MCF 10A (cell line): ENCODE data around the gene TRIM5. TPM values are rescaled to one million over a fixed set of nuclear protein-coding genes. Genes with fewer than 3 reads are reported as not detected.

Experiments
- BruUV-seq: library from RNA; stranded (reverse); fragments of 400-500 nt; replicated peaks from 2 replicates; lab custom pipeline; 2021; lab: Mats Ljungman, UMichigan
- CTCF ChIA-PET: fragments of 300-600 bp; sonication (Branson Sonifier 250); formaldehyde crosslinking; extraction: SDS; loops from one replicate; lab custom pipeline; 2021; ENCODE audit warnings: antibody characterized with exemption, inconsistent platforms; lab: Yijun Ruan, JAX
- POLR2A ChIA-PET: fragments of 300-600, 350-650 bp; sonication (Branson Sonifier 250); formaldehyde crosslinking; extraction: SDS; loops from one replicate; lab custom pipeline; 2020; ENCODE audit warnings: antibody characterized with exemption, inconsistent platforms; lab: Yijun Ruan, JAX
- DNase-seq: peaks from one replicate; pipeline ENCODE4 v3.0.0-alpha.2; 2018; ENCODE audit not compliant: unreplicated experiment
- H3K27ac Mint-ChIP-seq: one replicate; pipeline ENCODE4 v1.8.0; 2022; ENCODE audit warnings: mild to moderate bottlenecking, low read depth, mixed read lengths; ENCODE audit not compliant: unreplicated experiment
- H3K27me3 Mint-ChIP-seq: one replicate; pipeline ENCODE4 v1.8.0; 2022; ENCODE audit warnings: mixed read lengths; ENCODE audit not compliant: insufficient read depth, unreplicated experiment
- H3K36me3 Mint-ChIP-seq: one replicate; pipeline ENCODE4 v1.8.0; 2022; ENCODE audit warnings: mild to moderate bottlenecking, moderate library complexity, mixed read lengths; ENCODE audit not compliant: insufficient read depth, unreplicated experiment
- H3K4me1 Mint-ChIP-seq: one replicate; pipeline ENCODE4 v1.8.0; 2022; ENCODE audit warnings: mixed read lengths; ENCODE audit not compliant: insufficient read depth, unreplicated experiment
- H3K4me3 Mint-ChIP-seq: one replicate; pipeline ENCODE4 v1.8.0; 2022; ENCODE audit warnings: mild to moderate bottlenecking, moderate library complexity, mixed read lengths; ENCODE audit not compliant: unreplicated experiment
- H3K9me3 Mint-ChIP-seq: one replicate; pipeline ENCODE4 v1.8.0; 2022; ENCODE audit warnings: mixed read lengths; ENCODE audit not compliant: unreplicated experiment
- CTCF ChIP-seq: fragments of 200-600 bp; IDR thresholded peaks from one replicate; pipeline ENCODE4 v1.8.0; 2022; ENCODE audit warnings: antibody characterized with exemption, mild to moderate bottlenecking; ENCODE audit not compliant: unreplicated experiment
- intact Hi-C: fragments of 100-400 bp; cut with micrococcal nuclease; formaldehyde crosslinking; loops from 2 replicates; pipeline ENCODE4 v1.14.1; 2022
- total RNA-seq: library from RNA; stranded (reverse); gene quantifications from 2 replicates; pipeline ENCODE4 v1.2.3, GENCODE V29; 2022

The TRIM5 gene
- total RNA-seq, 1 experiment from 2014 or later, result 27.9 TPM

DNA sequence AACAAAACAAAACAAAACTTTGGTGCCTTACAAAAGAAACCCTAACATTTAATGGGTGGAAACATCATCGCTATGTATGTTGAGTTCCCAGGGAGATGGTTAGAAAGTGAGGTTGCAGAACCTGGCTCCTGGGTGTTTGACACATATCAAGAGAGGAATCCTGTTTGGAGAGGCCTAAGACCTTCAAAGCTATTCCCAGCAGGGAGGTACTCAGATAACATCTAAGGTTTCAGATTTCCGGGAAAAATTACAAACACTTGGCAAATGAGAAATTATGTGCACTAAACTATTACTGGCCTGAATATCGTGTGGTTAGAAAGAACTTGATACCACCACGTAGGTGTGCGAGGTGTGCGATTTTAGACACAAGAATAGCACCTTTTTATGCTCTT is 18.5 kb downstream of the TRIM5 start:
- H3K4me1 Mint-ChIP-seq, result no peaks in the 10 kb centered on the region
- ChIA-PET POLR2A (no interaction called here), CTCF (no interaction called here)
- no peak for TF ChIP-seq CTCF
- no peak overlapping the region for H3K4me3 Mint-ChIP-seq
- H3K9me3 Mint-ChIP-seq, result no peaks in the 10 kb centered on the region
- no TSS peak for BruUV-seq
- peaks cover 73% of the 10 kb centered on the region for H3K36me3 Mint-ChIP-seq
- intact Hi-C loops, result no loop called here
- no peaks in the 10 kb centered on the region for H3K27me3 Mint-ChIP-seq
- H3K27ac Mint-ChIP-seq, result no peak overlapping the region
- no peak for DNase-seq

- DNase-seq, result no peak
- BruUV-seq, result no TSS peak
- H3K4me3 Mint-ChIP-seq, result no peak overlapping the region
- H3K9me3 Mint-ChIP-seq, result no peaks in the 10 kb centered on the region
- H3K27me3 Mint-ChIP-seq, result no peaks in the 10 kb centered on the region
- POLR2A ChIA-PET, result no interaction called here
- H3K36me3 Mint-ChIP-seq, result peaks cover 72% of the 10 kb centered on the region
- H3K4me1 Mint-ChIP-seq, result no peaks in the 10 kb centered on the region
- intact Hi-C loops, result no loop called here
- CTCF ChIA-PET, result interaction anchor here (0.7 kb wide), 1 partner anchor 58 kb away, joined by 3 read pairs; no protein-coding TSS in a partner anchor
- H3K27ac Mint-ChIP-seq, result no peak overlapping the region
- TF ChIP-seq CTCF, result no peak
These were observed 19.0 kb downstream of the TRIM5 start for GRCh38 chr11:5665746-5666401.

GRCh38 chr11:5665051-5665570 is 19.8 kb downstream of the TRIM5 start:
- ChIA-PET POLR2A (no interaction called here), CTCF (interaction anchor here (0.7 kb wide), 2 partner anchors 10 to 59 kb away, joined by 3 read pairs; no protein-coding TSS in a partner anchor)
- Mint-ChIP-seq H3K27ac (no peak overlapping the region), H3K36me3 (peaks cover 65% of the 10 kb centered on the region), H3K9me3 (no peaks in the 10 kb centered on the region), H3K4me3 (no peak overlapping the region), H3K27me3 (no peaks in the 10 kb centered on the region), H3K4me1 (no peaks in the 10 kb centered on the region)
- no peak for DNase-seq
- intact Hi-C loops, result no loop called here
- TF ChIP-seq CTCF, result no peak
- no TSS peak for BruUV-seq

GRCh38 chr11:5663511-5663910 is 21.4 kb downstream of the TRIM5 start:
- intact Hi-C loops, result no loop called here
- TF ChIP-seq CTCF, result no peak
- no peak overlapping the region for H3K4me3 Mint-ChIP-seq
- H3K36me3 Mint-ChIP-seq, result peaks cover 49% of the 10 kb centered on the region
- no peaks in the 10 kb centered on the region for H3K9me3 Mint-ChIP-seq
- no peak for DNase-seq
- BruUV-seq, result no TSS peak
- ChIA-PET CTCF (interaction anchor here (0.7 to 0.8 kb wide), 2 partner anchors 34 to 119 kb away, joined by 3 read pairs; no protein-coding TSS in a partner anchor), POLR2A (no interaction called here)
- H3K27me3 Mint-ChIP-seq, result no peaks in the 10 kb centered on the region
- no peaks in the 10 kb centered on the region for H3K4me1 Mint-ChIP-seq
- H3K27ac Mint-ChIP-seq, result no peak overlapping the region
